ENCODE results near the gene RNU6-9. TPM values are rescaled to one million over a fixed set of nuclear protein-coding genes. Genes with fewer than 3 reads are reported as not detected.

Gene RNU6-9
- total and polyA plus RNA-seq, 8 donors, result not detected

DNA sequence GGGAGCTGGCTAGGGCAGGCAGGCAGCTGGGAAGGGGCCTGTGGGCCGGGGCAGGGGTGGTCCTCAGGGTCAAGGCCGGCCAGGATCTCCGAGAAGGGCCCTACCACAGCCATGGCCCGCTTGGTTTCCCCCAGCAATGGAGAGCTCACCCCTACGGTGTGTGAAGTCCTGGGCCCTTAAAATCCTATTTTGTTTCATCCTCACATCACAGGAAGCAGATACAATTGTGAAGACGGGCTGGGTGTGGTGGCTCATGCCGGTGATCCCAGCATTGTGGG lies 8.7 kb downstream of the RNU6-9 start:
- Histone ChIP-seq H3K27me3 (no peaks in the 10 kb centered on the region), H3K9me3 (no peaks in the 10 kb centered on the region), H3K36me3 (peaks cover 0 to 5% (median 3%) of the 10 kb centered on the region in 3 donors), H3K4me3 (no peak overlapping the region), H3K4me1 (no peaks in the 10 kb centered on the region), H3K27ac (no peak overlapping the region)
- ATAC-seq (no peak), FAIRE-seq (no peak), DNase-seq (no peak)
- WGBS, 2 donors, result 86 to 92% methylated on average over 7 of the region's 7 CpGs
- TF ChIP-seq, protein P1, sequence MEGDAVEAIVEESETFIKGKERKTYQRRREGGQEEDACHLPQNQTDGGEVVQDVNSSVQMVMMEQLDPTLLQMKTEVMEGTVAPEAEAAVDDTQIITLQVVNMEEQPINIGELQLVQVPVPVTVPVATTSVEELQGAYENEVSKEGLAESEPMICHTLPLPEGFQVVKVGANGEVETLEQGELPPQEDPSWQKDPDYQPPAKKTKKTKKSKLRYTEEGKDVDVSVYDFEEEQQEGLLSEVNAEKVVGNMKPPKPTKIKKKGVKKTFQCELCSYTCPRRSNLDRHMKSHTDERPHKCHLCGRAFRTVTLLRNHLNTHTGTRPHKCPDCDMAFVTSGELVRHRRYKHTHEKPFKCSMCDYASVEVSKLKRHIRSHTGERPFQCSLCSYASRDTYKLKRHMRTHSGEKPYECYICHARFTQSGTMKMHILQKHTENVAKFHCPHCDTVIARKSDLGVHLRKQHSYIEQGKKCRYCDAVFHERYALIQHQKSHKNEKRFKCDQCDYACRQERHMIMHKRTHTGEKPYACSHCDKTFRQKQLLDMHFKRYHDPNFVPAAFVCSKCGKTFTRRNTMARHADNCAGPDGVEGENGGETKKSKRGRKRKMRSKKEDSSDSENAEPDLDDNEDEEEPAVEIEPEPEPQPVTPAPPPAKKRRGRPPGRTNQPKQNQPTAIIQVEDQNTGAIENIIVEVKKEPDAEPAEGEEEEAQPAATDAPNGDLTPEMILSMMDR (IDR thresholded peaks at IDR 0.05), result no peak
- intact Hi-C loops (cut with DNase I), result no loop called here

DNA sequence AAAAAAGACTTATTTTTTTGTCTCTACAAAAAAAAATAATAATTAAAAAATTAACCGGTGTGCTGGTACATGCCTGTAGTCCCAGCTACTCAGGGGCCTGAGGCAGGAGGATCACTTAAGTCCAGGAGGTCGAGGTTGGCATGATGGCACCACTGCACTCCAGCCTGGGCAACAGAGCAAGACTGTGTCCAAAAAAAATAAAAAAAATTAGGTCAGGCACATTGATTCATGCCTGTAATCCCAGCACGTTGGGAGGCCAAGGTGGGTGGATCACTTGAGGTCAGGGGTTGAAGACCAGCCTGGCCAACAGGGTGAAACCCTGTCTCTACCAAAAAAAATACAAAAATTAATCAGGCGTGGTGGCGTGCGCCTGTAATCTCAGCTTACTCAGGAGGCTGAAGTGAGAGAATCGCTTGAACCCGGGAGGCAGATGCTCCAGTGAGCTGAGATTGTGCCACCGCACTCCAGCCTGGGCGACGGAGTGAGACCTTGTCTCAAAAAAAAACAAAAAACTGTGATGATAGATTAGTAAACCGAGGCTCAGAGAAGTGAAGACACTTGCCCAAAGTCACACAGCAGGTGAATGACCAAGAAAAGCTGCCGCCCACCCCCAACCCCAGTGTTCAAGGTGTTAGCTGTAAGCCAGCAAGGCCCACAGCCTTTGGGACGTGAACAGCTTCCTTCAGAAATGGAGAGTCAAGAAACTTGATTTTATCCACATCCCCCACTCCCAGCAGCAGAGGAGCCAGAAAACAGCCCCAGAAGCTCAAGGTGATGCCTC lies 9.4 kb downstream of the RNU6-9 start:
- 74 to 75% methylated on average over 14 of the region's 14 CpGs for WGBS, 2 donors
- intact Hi-C loops (cut with DNase I), result no loop called here
- Histone ChIP-seq H3K4me1 (no peaks in the 10 kb centered on the region), H3K27me3 (no peaks in the 10 kb centered on the region), H3K9me3 (no peaks in the 10 kb centered on the region), H3K27ac (peak overlapping the region in 2 of 4 donors; percentile 19 to 64), H3K4me3 (no peak overlapping the region), H3K36me3 (peaks cover 0 to 5% (median 3%) of the 10 kb centered on the region in 3 donors)
- FAIRE-seq (no peak), DNase-seq (no peak), ATAC-seq (no peak)
- TF ChIP-seq, protein P1 (IDR thresholded peaks at IDR 0.05), result no peak

DNA sequence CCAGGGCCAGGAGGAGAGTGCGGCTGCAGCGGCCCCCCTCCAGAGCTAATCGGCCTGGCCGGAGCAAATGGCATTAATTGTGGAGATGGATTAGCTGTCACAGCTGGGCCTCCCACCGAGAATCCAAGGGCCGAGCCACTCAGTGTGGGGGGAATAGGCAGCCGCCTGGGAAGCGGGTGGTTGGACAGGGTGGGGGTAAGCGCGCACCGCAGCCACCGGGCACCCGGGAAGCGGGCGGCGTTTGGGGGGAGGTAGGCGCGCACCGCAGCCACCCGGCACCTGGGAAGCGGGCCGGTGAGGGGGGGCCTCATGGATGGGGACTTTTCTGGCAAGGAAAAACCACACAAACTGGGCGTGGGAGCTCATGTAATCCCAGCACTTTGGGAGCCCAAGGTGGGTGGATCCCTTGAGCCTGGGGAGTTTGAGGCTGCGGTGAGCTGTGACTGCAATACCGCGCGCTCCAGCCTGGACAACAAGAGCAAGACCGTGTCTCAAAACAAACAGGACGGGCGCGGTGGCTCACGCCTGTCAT lies 10.0 kb downstream of the RNU6-9 start:
- no peak overlapping the region for H3K4me3 ChIP-seq
- TF ChIP-seq, protein P1 (IDR thresholded peaks at IDR 0.05), result no peak
- no peak for FAIRE-seq
- peak in 4 of 6 donors; percentile 66 to 84 (median 72) for DNase-seq
- H3K27ac ChIP-seq, result peak overlapping the region; percentile 42 to 65 (median 60)
- H3K9me3 ChIP-seq, result no peaks in the 10 kb centered on the region
- peak; percentile 53 to 81 (median 76) for ATAC-seq
- H3K4me1 ChIP-seq, result peaks cover 0 to 1% (median 0%) of the 10 kb centered on the region in 3 donors
- H3K36me3 ChIP-seq, result peaks cover 0 to 5% (median 3%) of the 10 kb centered on the region in 3 donors
- 60 to 67% methylated on average over 31 to 32 of the region's 32 CpGs for WGBS, 2 donors
- intact Hi-C loops (cut with DNase I), result no loop called here
- no peaks in the 10 kb centered on the region for H3K27me3 ChIP-seq

DNA sequence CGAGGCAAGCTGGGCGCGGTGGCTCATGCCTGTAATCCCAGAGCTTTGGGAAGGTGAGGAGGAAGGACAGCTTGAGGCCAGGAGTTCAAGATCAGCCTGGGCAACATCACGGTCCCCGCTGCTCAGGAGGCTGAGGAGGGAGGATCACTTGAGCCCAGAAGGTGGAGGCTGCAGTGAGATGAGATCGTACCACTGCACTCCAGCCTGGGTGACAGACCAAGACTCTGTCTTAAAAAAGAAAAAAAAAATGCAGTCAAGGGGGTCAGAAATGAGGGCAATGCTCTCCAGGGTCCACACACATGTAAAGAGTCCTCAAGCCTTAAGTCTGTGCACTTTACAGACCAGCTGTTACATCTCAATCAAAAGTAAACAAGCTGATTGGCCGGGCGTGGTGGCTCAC lies 11.3 kb downstream of the RNU6-9 start:
- Histone ChIP-seq H3K27me3 (no peaks in the 10 kb centered on the region), H3K4me3 (no peak overlapping the region), H3K36me3 (peaks cover 0 to 3% (median 0%) of the 10 kb centered on the region in 3 donors), H3K9me3 (no peaks in the 10 kb centered on the region), H3K27ac (peak overlapping the region in 1 of 4 donors; percentile 65), H3K4me1 (peaks cover 0 to 10% (median 0%) of the 10 kb centered on the region in 3 donors)
- ATAC-seq (no peak), FAIRE-seq (no peak), DNase-seq (no peak)
- intact Hi-C loops (cut with DNase I), result no loop called here
- 92% methylated on average over 8 of the region's 8 CpGs for WGBS, 2 donors
- TF ChIP-seq, protein P1 (IDR thresholded peaks at IDR 0.05), result no peak

DNA sequence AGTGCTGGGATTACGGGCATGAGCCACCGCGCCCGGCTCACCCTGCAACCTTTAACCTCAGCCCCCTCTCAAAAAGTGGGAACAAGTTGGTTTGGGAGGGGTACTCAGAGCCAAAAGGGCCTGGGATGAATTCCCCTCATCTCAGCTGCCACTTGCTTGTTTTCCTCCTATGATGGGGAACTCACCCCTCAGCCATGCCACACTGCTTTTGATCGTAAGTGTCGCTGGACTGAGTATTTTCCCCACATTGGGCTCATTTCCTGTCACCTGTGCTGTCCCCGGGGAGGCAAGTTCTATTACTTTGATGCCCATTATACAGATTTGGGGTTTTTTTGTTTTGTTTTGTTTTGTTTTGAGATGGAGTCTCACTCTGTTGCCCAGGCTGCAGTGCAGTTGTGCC lies 13.2 kb downstream of the RNU6-9 start:
- intact Hi-C loops (cut with DNase I), result loop anchor here in 1 of 3 donors (5.0 kb wide), 1 partner anchor 39 kb away; no protein-coding TSS in a partner anchor
- Histone ChIP-seq H3K27me3 (no peaks in the 10 kb centered on the region), H3K36me3 (no peaks in the 10 kb centered on the region), H3K4me3 (no peak overlapping the region), H3K4me1 (peaks cover 0 to 17% (median 0%) of the 10 kb centered on the region in 3 donors), H3K9me3 (no peaks in the 10 kb centered on the region), H3K27ac (no peak overlapping the region)
- 97 to 98% methylated on average over 7 of the region's 7 CpGs for WGBS, 2 donors
- ATAC-seq (no peak), DNase-seq (no peak), FAIRE-seq (no peak)
- TF ChIP-seq, protein P1 (IDR thresholded peaks at IDR 0.05), result no peak

All from pancreas (tissue), 10 donors.